ENCODE results near the gene PGK1. TPM values are rescaled to one million over a fixed set of nuclear protein-coding genes. Genes with fewer than 3 reads are reported as not detected.

Gene PGK1
- total RNA-seq, 1 donor, result 206 TPM

- TF ChIP-seq CTCF (IDR thresholded peaks at IDR 0.05; ENCODE audit: extremely low read depth, low read depth, low read length), result no peak
- Histone ChIP-seq H3K4me1 (ENCODE audit: insufficient read depth, low read length) (peaks cover 11% of the 10 kb centered on the region), H3K79me2 (ENCODE audit: insufficient read depth, low read length) (peaks cover 30% of the 10 kb centered on the region), H2AFZ (ENCODE audit: low read length) (no peak overlapping the region), H3K27me3 (ENCODE audit: insufficient read depth, low read length) (no peaks in the 10 kb centered on the region), H4K20me1 (ENCODE audit: insufficient read depth, low read length) (peaks cover 16% of the 10 kb centered on the region), H3K4me2 (ENCODE audit: insufficient read depth, low read length) (no peak overlapping the region), H3K4me3 (ENCODE audit: insufficient read depth, low read length) (no peak overlapping the region), H3K27ac (ENCODE audit: low read depth, low read length) (no peak overlapping the region), H3K36me3 (ENCODE audit: insufficient read depth, low read length) (no peaks in the 10 kb centered on the region), H3K9me3 (ENCODE audit: low read depth, low read length) (no peaks in the 10 kb centered on the region)
- DNase-seq (ENCODE audit: insufficient read length, low spot score, missing footprints), result no peak
Observed at GRCh38 chrX:78102091-78102490, 2.0 kb upstream of the PGK1 start.

- Histone ChIP-seq H2AFZ (ENCODE audit: low read length) (peak overlapping the region; percentile 79), H3K4me3 (ENCODE audit: insufficient read depth, low read length) (peak overlapping the region; percentile 87), H3K79me2 (ENCODE audit: insufficient read depth, low read length) (peaks cover 40% of the 10 kb centered on the region), H3K4me2 (ENCODE audit: insufficient read depth, low read length) (peak overlapping the region; percentile 66), H3K4me1 (ENCODE audit: insufficient read depth, low read length) (peaks cover 11% of the 10 kb centered on the region), H3K27me3 (ENCODE audit: insufficient read depth, low read length) (no peaks in the 10 kb centered on the region), H4K20me1 (ENCODE audit: insufficient read depth, low read length) (peaks cover 23% of the 10 kb centered on the region), H3K9me3 (ENCODE audit: low read depth, low read length) (no peaks in the 10 kb centered on the region), H3K27ac (ENCODE audit: low read depth, low read length) (peak overlapping the region; percentile 77), H3K36me3 (ENCODE audit: insufficient read depth, low read length) (no peaks in the 10 kb centered on the region)
- TF ChIP-seq CTCF (IDR thresholded peaks at IDR 0.05; ENCODE audit: extremely low read depth, low read depth, low read length), result no peak
- no peak for DNase-seq (ENCODE audit: insufficient read length, low spot score, missing footprints)
Observed at GRCh38 chrX:78103001-78103622, 936 bp upstream of the PGK1 start.

- peaks cover 55% of the 10 kb centered on the region for H3K79me2 ChIP-seq (ENCODE audit: insufficient read depth, low read length)
- H3K9me3 ChIP-seq (ENCODE audit: low read depth, low read length), result no peaks in the 10 kb centered on the region
- peak; percentile 83 for DNase-seq (ENCODE audit: insufficient read length, low spot score, missing footprints)
- H3K4me2 ChIP-seq (ENCODE audit: insufficient read depth, low read length), result peak overlapping the region; percentile 90
- peaks cover 11% of the 10 kb centered on the region for H3K4me1 ChIP-seq (ENCODE audit: insufficient read depth, low read length)
- TF ChIP-seq CTCF (IDR thresholded peaks at IDR 0.05; ENCODE audit: extremely low read depth, low read depth, low read length), result no peak
- H4K20me1 ChIP-seq (ENCODE audit: insufficient read depth, low read length), result peaks cover 34% of the 10 kb centered on the region
- H2AFZ ChIP-seq (ENCODE audit: low read length), result peak overlapping the region; percentile 72
- peak overlapping the region; percentile 84 for H3K27ac ChIP-seq (ENCODE audit: low read depth, low read length)
- H3K27me3 ChIP-seq (ENCODE audit: insufficient read depth, low read length), result no peaks in the 10 kb centered on the region
- peak overlapping the region; percentile 87 for H3K4me3 ChIP-seq (ENCODE audit: insufficient read depth, low read length)
- no peaks in the 10 kb centered on the region for H3K36me3 ChIP-seq (ENCODE audit: insufficient read depth, low read length)
Observed at GRCh38 chrX:78104447-78105176, 564 bp downstream of the PGK1 start.

- Histone ChIP-seq H2AFZ (ENCODE audit: low read length) (no peak overlapping the region), H3K27me3 (ENCODE audit: insufficient read depth, low read length) (no peaks in the 10 kb centered on the region), H3K4me1 (ENCODE audit: insufficient read depth, low read length) (peaks cover 11% of the 10 kb centered on the region), H3K9me3 (ENCODE audit: low read depth, low read length) (no peaks in the 10 kb centered on the region), H3K79me2 (ENCODE audit: insufficient read depth, low read length) (peaks cover 63% of the 10 kb centered on the region), H4K20me1 (ENCODE audit: insufficient read depth, low read length) (peaks cover 36% of the 10 kb centered on the region), H3K36me3 (ENCODE audit: insufficient read depth, low read length) (peaks cover 4% of the 10 kb centered on the region), H3K4me2 (ENCODE audit: insufficient read depth, low read length) (peak overlapping the region; percentile 90), H3K27ac (ENCODE audit: low read depth, low read length) (no peak overlapping the region), H3K4me3 (ENCODE audit: insufficient read depth, low read length) (peak overlapping the region; percentile 87)
- TF ChIP-seq CTCF (IDR thresholded peaks at IDR 0.05; ENCODE audit: extremely low read depth, low read depth, low read length), result no peak
- no peak for DNase-seq (ENCODE audit: insufficient read length, low spot score, missing footprints)
Observed at GRCh38 chrX:78105944-78106650, 2.0 kb downstream of the PGK1 start.
